BJ (cell line): ENCODE measurements around the gene GATB. TPM values are rescaled to one million over a fixed set of nuclear protein-coding genes. Genes with fewer than 3 reads are reported as not detected.
A peak's percentile ranks its signal among the peaks of the same experiment; 100 is the strongest.

Experiments
- CTCF ChIA-PET: fragments of 350-600 bp; formaldehyde crosslinking; extraction: SDS; loops from one replicate; lab custom pipeline; 2021; ENCODE audit warnings: antibody characterized with exemption, inconsistent platforms; lab: Yijun Ruan, JAX
- POLR2A ChIA-PET: fragments of 300-600 bp; sonication (Branson Sonifier 250); formaldehyde crosslinking; extraction: SDS; loops from one replicate; lab custom pipeline; 2021; ENCODE audit warnings: antibody characterized with exemption; lab: Charles Lee
- DNase-seq: peaks from one replicate; pipeline ENCODE4 v3.0.0-alpha.2; 2011; ENCODE audit warnings: low read depth
- H3K27me3 ChIP-seq: 2 replicates; pipeline ENCODE4 v1.6.0; 2011; ENCODE audit warnings: low read length; ENCODE audit not compliant: control insufficient read depth, insufficient read depth
- H3K36me3 ChIP-seq: 2 replicates; pipeline ENCODE4 v1.5.1; 2011; ENCODE audit warnings: low read length; ENCODE audit not compliant: control insufficient read depth, insufficient read depth
- H3K4me3 ChIP-seq: 2 replicates; pipeline ENCODE4 v1.5.1; 2011; ENCODE audit warnings: low read depth, mild to moderate bottlenecking, control low read depth, low read length
- polyA plus RNA-seq: library from polyadenylated mRNA; depleted of rRNA; stranded (reverse); fragments of >200 nt; gene quantifications from 2 replicates; pipeline ENCODE4 v1.2.3, GENCODE V29; 2011
- TF ChIP-seq, protein P1 (sequence below): IDR thresholded peaks from 2 replicates; pipeline ENCODE4 v1.5.1; 2011; ENCODE audit warnings: low read depth, mild to moderate bottlenecking, control low read depth, inconsistent platforms, low read length, moderate library complexity; ENCODE audit not compliant: insufficient read depth

Gene GATB
- polyA plus RNA-seq, 1 experiment: 20.5 TPM

DNA sequence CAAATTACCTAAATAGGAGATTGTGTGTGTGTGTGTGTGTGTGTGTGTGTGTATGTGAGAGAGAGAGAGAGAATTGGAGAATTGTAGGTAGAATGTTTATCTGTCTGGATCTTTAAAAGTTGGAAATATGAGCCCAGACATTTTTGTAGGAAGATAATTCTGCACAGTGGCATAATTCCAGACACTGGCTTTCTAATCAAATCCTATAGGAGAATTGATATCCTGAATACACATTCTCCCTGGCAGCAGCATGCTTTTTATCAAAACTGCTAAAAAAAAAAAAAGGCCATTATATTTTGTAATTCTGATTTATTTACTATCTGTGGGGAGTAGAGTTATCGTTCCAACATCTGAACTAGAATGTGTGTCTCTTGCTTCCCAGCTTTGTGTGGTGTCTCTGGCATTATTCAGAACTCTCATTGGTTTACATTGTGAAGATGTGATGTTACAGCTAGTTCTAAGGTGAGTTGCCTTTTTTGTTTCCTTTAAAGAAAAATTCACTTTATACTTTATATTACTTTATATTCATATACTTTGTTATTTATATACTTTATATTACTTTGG, 122.4 kb downstream of the GATB start:
- ChIA-PET CTCF (interaction anchor here (0.6 to 1.6 kb wide), 3 partner anchors 11 to 122 kb away, joined by 4 to 5 read pairs (median 5); no protein-coding TSS in a partner anchor), POLR2A (no interaction called here)
- DNase-seq: no peak
- Histone ChIP-seq H3K4me3 (no peak overlapping the region), H3K36me3 (no peaks in the 10 kb centered on the region), H3K27me3 (no peaks in the 10 kb centered on the region)
- TF ChIP-seq, protein P1, sequence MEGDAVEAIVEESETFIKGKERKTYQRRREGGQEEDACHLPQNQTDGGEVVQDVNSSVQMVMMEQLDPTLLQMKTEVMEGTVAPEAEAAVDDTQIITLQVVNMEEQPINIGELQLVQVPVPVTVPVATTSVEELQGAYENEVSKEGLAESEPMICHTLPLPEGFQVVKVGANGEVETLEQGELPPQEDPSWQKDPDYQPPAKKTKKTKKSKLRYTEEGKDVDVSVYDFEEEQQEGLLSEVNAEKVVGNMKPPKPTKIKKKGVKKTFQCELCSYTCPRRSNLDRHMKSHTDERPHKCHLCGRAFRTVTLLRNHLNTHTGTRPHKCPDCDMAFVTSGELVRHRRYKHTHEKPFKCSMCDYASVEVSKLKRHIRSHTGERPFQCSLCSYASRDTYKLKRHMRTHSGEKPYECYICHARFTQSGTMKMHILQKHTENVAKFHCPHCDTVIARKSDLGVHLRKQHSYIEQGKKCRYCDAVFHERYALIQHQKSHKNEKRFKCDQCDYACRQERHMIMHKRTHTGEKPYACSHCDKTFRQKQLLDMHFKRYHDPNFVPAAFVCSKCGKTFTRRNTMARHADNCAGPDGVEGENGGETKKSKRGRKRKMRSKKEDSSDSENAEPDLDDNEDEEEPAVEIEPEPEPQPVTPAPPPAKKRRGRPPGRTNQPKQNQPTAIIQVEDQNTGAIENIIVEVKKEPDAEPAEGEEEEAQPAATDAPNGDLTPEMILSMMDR: no peak

DNA sequence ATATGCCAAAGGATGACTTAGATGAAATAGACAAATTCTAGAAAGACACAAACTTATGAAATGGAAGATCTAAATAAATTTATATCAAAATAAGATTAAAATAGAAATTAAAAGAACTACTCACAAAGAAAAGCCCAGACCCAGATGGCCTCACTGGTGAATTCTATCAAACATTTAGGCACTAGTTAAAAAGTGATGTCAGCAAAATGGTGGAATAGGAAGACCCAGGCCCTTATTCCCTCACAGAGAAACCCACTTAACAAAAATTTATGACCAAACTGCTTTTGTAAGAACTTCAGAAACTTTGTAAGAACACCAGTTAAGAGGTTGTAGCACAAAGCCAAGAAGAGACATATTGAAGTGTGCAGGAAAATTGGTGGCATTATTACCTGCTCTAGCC, 129.5 kb downstream of the GATB start:
- ChIA-PET POLR2A (no interaction called here), CTCF (interaction anchor here (0.8 kb wide), 1 partner anchor 269 kb away, joined by 3 read pairs; no protein-coding TSS in a partner anchor)
- Histone ChIP-seq H3K36me3 (no peaks in the 10 kb centered on the region), H3K4me3 (no peak overlapping the region), H3K27me3 (no peaks in the 10 kb centered on the region)
- TF ChIP-seq, protein P1: no peak
- no peak for DNase-seq

DNA sequence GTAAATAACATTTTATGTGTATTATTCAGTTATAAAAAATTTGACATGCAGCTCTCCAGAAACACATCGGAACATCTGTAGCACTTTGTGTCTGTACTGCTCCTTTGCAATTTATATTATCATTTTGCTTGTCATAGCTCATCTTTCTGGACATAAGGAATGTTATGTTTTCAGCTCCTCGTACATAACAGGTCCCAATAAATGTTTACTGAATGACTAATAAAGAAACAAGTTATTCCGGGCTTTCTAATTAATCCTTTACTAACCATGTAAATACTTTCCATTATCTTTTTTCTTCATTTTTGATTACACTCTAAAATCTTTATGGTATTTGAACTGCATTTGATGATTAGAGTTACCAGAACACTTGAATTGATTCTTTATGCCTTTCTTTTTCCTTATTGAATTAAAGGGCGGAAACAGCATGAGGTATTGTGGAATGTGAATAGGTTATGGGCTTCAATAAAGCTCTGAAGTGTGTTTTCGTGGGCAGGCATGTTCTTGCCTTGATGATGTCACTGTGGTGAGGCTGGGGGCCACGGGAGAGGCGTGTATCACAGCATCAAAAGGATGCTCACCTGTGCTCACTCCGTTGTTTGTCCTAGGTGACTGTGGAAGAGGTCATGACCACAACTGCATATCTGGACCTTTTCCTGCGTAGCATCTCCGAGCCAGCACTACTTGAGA, 131.6 kb downstream of the GATB start:
- ChIA-PET POLR2A (interaction anchor here (0.7 kb wide), 1 partner anchor 174 kb away, joined by 6 read pairs; no protein-coding TSS in a partner anchor), CTCF (no interaction called here)
- Histone ChIP-seq H3K27me3 (no peaks in the 10 kb centered on the region), H3K36me3 (no peaks in the 10 kb centered on the region), H3K4me3 (no peak overlapping the region)
- DNase-seq: peak; percentile 37
- TF ChIP-seq, protein P1: no peak

DNA sequence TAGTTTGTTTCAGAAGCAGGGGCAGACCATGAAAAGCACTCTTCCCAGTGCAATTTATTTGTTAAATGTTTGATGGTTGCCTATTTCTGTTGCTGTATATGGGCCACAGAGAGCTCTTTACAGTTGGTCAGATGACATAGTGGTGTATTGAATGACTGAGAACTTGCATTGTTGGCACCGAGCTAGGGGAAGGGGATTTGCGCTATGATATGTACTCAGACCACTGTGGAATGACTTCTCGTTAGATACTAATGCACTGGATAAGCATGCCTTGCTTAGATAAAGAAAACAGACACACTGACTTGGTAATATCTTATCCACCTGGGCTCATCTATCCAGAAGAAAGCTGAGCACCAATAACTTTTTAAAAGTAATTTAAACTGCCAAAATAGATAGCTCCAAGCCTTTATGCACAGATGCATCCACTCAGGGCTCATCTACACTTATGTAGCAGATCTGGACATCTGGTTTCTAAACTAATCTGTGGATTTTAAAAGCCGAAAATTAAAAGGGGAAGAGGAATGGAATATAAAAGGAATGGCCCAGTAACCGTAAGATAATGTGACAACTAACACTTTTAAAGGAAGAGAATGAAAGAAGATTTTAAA, 132.7 kb downstream of the GATB start:
- Histone ChIP-seq H3K36me3 (no peaks in the 10 kb centered on the region), H3K27me3 (no peaks in the 10 kb centered on the region), H3K4me3 (no peak overlapping the region)
- TF ChIP-seq, protein P1: no peak
- POLR2A ChIA-PET: no interaction called here
- CTCF ChIA-PET: interaction anchor here (1.4 to 1.6 kb wide), 3 partner anchors 9 to 16 kb away, joined by 3 to 5 read pairs (median 5); no protein-coding TSS in a partner anchor
- DNase-seq: no peak

DNA sequence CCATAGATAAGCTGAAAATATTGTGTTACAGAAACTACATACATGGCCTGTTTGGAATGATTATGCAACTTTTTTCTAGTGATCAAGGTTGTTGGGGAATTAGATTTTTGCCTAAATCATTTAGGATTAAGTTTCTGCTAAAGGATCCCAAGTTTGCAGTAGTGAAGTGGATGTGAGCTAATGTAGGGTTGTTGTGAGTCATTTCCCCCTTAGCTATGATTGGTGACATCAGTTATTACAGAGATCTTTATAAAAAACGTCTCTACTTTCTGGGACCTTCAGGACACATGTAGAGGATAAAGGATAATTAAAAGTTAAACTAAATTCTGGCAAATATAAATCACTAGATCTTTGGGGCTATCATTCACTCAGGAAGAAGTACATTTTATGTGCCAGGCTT, 133.3 kb downstream of the GATB start:
- DNase-seq: no peak
- no peak overlapping the region for H3K4me3 ChIP-seq
- ChIA-PET POLR2A (no interaction called here), CTCF (interaction anchor here (1.4 to 1.6 kb wide), 3 partner anchors 10 to 16 kb away, joined by 3 to 5 read pairs (median 5); no protein-coding TSS in a partner anchor)
- no peaks in the 10 kb centered on the region for H3K36me3 ChIP-seq
- TF ChIP-seq, protein P1: no peak
- no peaks in the 10 kb centered on the region for H3K27me3 ChIP-seq
